HepG2 (cell line): Measurements from ENCODE around the gene TMEM44. TPM values are rescaled to one million over a fixed set of nuclear protein-coding genes. Genes with fewer than 3 reads are reported as not detected.

Experiments
- ARHGAP35 ChIP-seq: sonication (generic); formaldehyde crosslinking; IDR thresholded peaks from 2 replicates; pipeline ENCODE4 v1.9.0; 2022; ENCODE audit warnings: mild to moderate bottlenecking, inconsistent platforms, moderate library complexity, missing genetic modification reagents, borderline replicate concordance
- BORCS8-MEF2B ChIP-seq: sonication (generic); formaldehyde crosslinking; IDR thresholded peaks from 2 replicates; pipeline ENCODE4 v1.8.0; 2022; ENCODE audit warnings: mild to moderate bottlenecking, missing genetic modification reagents
- BRCA1 ChIP-seq: sonication (generic); formaldehyde crosslinking; IDR thresholded peaks from 2 replicates; pipeline ENCODE4 v1.4.0; 2020; ENCODE audit warnings: missing genetic modification reagents
- CHD2 ChIP-seq: IDR thresholded peaks from 2 replicates; pipeline ENCODE4 v1.6.1; 2011; ENCODE audit warnings: low read depth, low read length, improper control_type of control experiment
- CTCF ChIP-seq: sonication (generic); formaldehyde crosslinking; IDR thresholded peaks from 2 replicates; pipeline ENCODE4 v1.5.0; 2020; ENCODE audit warnings: mild to moderate bottlenecking, missing genetic modification reagents, moderate library complexity
- FOXA1 ChIP-seq, 2 experiments: fragments of 450-650 bp in 1 of 2; sonication (generic) in 1 of 2; formaldehyde crosslinking in 1 of 2; IDR thresholded peaks; 2 replicates each; pipeline versions ENCODE4 v1.4.0 to v1.6.1; 2016 to 2020; ENCODE audit warnings: missing genetic modification reagents in 1 of 2
- GRHL1 ChIP-seq: sonication (generic); formaldehyde crosslinking; conservative IDR thresholded peaks from 2 replicates; pipeline ENCODE4 v1.8.0; 2022; ENCODE audit warnings: missing genetic modification reagents
- HNRNPLL ChIP-seq: fragments of 200-400 bp; formaldehyde crosslinking; IDR thresholded peaks from 2 replicates; pipeline ENCODE4 v1.6.1; 2017; ENCODE audit warnings: mild to moderate bottlenecking, low read depth, low read length; ENCODE audit not compliant: poor library complexity, severe bottlenecking
- KDM3A ChIP-seq: IDR thresholded peaks from 2 replicates; pipeline ENCODE4 v1.6.1; 2018; ENCODE audit warnings: low read depth, missing compliant biosample characterization
- NR2F2 ChIP-seq: IDR thresholded peaks from 2 replicates; pipeline ENCODE4 v1.6.1; 2012; ENCODE audit warnings: low read depth, inconsistent platforms, borderline replicate concordance
- RBFOX2 ChIP-seq: fragments of 200-400 bp; formaldehyde crosslinking; IDR thresholded peaks from 2 replicates; pipeline ENCODE4 v1.6.1; 2017; ENCODE audit warnings: low read depth, mild to moderate bottlenecking, low read length
- RFXANK ChIP-seq: IDR thresholded peaks from 2 replicates; pipeline ENCODE4 v1.6.1; 2016
- RORA ChIP-seq: sonication (generic); formaldehyde crosslinking; IDR thresholded peaks from 2 replicates; pipeline ENCODE4 v1.5.0; 2020; ENCODE audit warnings: mild to moderate bottlenecking, missing genetic modification reagents, moderate library complexity
- SAFB2 ChIP-seq: sonication (generic); formaldehyde crosslinking; IDR thresholded peaks from 2 replicates; pipeline ENCODE4 v1.5.1; 2020; ENCODE audit warnings: missing genetic modification reagents, low read depth, mild to moderate bottlenecking, borderline replicate concordance
- SOX13 ChIP-seq, 3 experiments: fragments of 450-650 bp in 1 of 3; sonication (generic) in 1 of 3; formaldehyde crosslinking in 1 of 3; IDR thresholded peaks in 2 of 3; conservative IDR thresholded peaks in 1 of 3; 2 replicates each; pipeline versions ENCODE4 v1.5.0 to v1.6.1; 2016 to 2020; ENCODE audit warnings: antibody characterized with exemption in 1 of 3, mild to moderate bottlenecking in 1 of 3, missing compliant biosample characterization in 1 of 3, missing genetic modification reagents in 1 of 3, moderate library complexity in 1 of 3
- SYNCRIP ChIP-seq: fragments of 200-400 bp; formaldehyde crosslinking; IDR thresholded peaks from 2 replicates; pipeline ENCODE4 v1.6.1; 2018; ENCODE audit warnings: mild to moderate bottlenecking, low read depth, low read length; ENCODE audit not compliant: insufficient read depth
- ZBTB20 ChIP-seq: sonication (generic); formaldehyde crosslinking; IDR thresholded peaks from 2 replicates; pipeline ENCODE4 v1.8.1; 2023; ENCODE audit warnings: missing genetic modification reagents, low read depth, mild to moderate bottlenecking, borderline replicate concordance
- ZNF280B ChIP-seq: sonication (generic); formaldehyde crosslinking; IDR thresholded peaks from 2 replicates; pipeline ENCODE4 v1.5.0; 2020; ENCODE audit warnings: missing genetic modification reagents, mild to moderate bottlenecking, borderline replicate concordance
- ZNF30 ChIP-seq: sonication (generic); formaldehyde crosslinking; IDR thresholded peaks from 2 replicates; pipeline ENCODE4 v1.5.0; 2020; ENCODE audit warnings: mild to moderate bottlenecking, missing genetic modification reagents
- ZNF569 ChIP-seq: sonication (generic); formaldehyde crosslinking; IDR thresholded peaks from 2 replicates; pipeline ENCODE4 v1.5.0; 2020; ENCODE audit warnings: mild to moderate bottlenecking, missing genetic modification reagents, moderate library complexity, borderline replicate concordance
- ZNF605 ChIP-seq: sonication (generic); formaldehyde crosslinking; IDR thresholded peaks from 2 replicates; pipeline ENCODE4 v1.8.0; 2022; ENCODE audit warnings: mild to moderate bottlenecking, missing genetic modification reagents
- ZNF879 ChIP-seq: sonication (generic); formaldehyde crosslinking; IDR thresholded peaks from 2 replicates; pipeline ENCODE4 v1.8.1; 2023; ENCODE audit warnings: missing genetic modification reagents
- ZNF883 ChIP-seq: sonication (generic); formaldehyde crosslinking; IDR thresholded peaks from 2 replicates; pipeline ENCODE4 v1.5.1; 2020; ENCODE audit warnings: mild to moderate bottlenecking, missing genetic modification reagents; ENCODE audit errors: not compliant biosample characterization
- polyA plus RNA-seq, 8 experiments: library from polyadenylated mRNA; depleted of rRNA in 3 of 8; stranded (reverse) in 7 of 8; unstranded in 1 of 8; fragments of >200 nt; fragmentation: Illumina TruSeq in 4 of 8; extraction: Trizol in 4 of 8; gene quantifications; 2 replicates each; pipeline versions ENCODE4 v1.2.1 to v1.2.3, GENCODE V29; 2011 to 2016; ENCODE audit warnings: low read depth in 4 of 8, missing spikeins in 1 of 8, mixed read lengths in 1 of 8; ENCODE audit not compliant: insufficient read depth in 1 of 8
- total RNA-seq, 5 experiments: library from RNA; depleted of rRNA; stranded (reverse); fragments of >200 nt; fragmentation: Illumina TruSeq; extraction: Trizol; gene quantifications; 2 replicates each; pipeline ENCODE4 v1.2.3, GENCODE V29; 2016; ENCODE audit warnings: low read depth in 1 of 5

TMEM44 gene
- total and polyA plus RNA-seq, 2 of the 13 experiments (the other 11 are each of a cell fraction or from before 2014, with no cell fraction given): 7.3 to 13.8 TPM

- TF ChIP-seq ZBTB20 (0 out of 2 replicates have a peak, but pooled peaks have one; percentile 47), SOX13 (IDR thresholded peaks at IDR 0.05) (no peak), SOX13 (CRISPR knock-in tag; conservative IDR thresholded peaks at IDR 0.05 in 1 of 2, IDR thresholded peaks at IDR 0.05 in 1 of 2) (peak in 1 of 2 experiments; percentile 14; a peak in 1 of 4 replicates), KDM3A (CRISPR knock-in tag) (0 out of 2 replicates have a peak, but pooled peaks have one; percentile 79), RFXANK (CRISPR knock-in tag) (no peak), ZNF30 (CRISPR knock-in tag) (no peak), GRHL1 (CRISPR knock-in tag) (no peak), CHD2 (no peak), SYNCRIP (no peak), ARHGAP35 (CRISPR knock-in tag) (peak; percentile 24; the same call in 1 of the 2 replicates), ZNF883 (CRISPR knock-in tag) (no peak), ZNF280B (CRISPR knock-in tag) (no peak; the same call in 1 of the 2 replicates), NR2F2 (no peak), BORCS8-MEF2B (CRISPR knock-in tag) (0 out of 2 replicates have a peak, but pooled peaks have one; percentile 23), SAFB2 (CRISPR knock-in tag) (no peak; the same call in 1 of the 2 replicates), ZNF605 (CRISPR knock-in tag) (peak; percentile 68; the same call in 1 of the 2 replicates), RBFOX2 (peak; percentile 52; the same call in 1 of the 2 replicates), ZNF569 (CRISPR knock-in tag) (peak; percentile 81; the same call in 1 of the 2 replicates), FOXA1 (IDR thresholded peaks at IDR 0.05) (no peak), FOXA1 (CRISPR knock-in tag; IDR thresholded peaks at IDR 0.05) (peak; percentile 28; the same call in 1 of the 2 replicates), RORA (CRISPR knock-in tag) (no peak), CTCF (peak; percentile 35; the same call in 1 of the 2 replicates), HNRNPLL (peak; percentile 68), ZNF879 (CRISPR knock-in tag) (peak; percentile 55; the same call in 1 of the 2 replicates), BRCA1 (CRISPR knock-in tag) (no peak; the same call in 1 of the 2 replicates)
Observed at GRCh38 chr3:194671900-194672808, 38.9 kb upstream of the TMEM44 start, which contains the start of gene LSG1 (continued).
